IPS-NIHi7 (cell line): ENCODE measurements around the gene MED26.
"Not testable (repeated sequence)": the region's sequence is repeated elsewhere in the genome, so short reads cannot be mapped to it uniquely, and the experiment has no call there.

Source experiments
- DNase-seq: peaks from one replicate; pipeline ENCODE4 v3.0.0; 2012; ENCODE audit warnings: mixed read lengths; ENCODE audit errors: extremely low spot score

MED26 gene

GRCh38 chr19:16651421-16652188 lies 23.6 kb upstream of the MED26 start:
- DNase-seq = not testable (repeated sequence)

GRCh38 chr19:16650821-16651220 lies 22.8 kb upstream of the MED26 start:
- no peak for DNase-seq

GRCh38 chr19:16649734-16650133 lies 21.7 kb upstream of the MED26 start:
- DNase-seq = no peak

- no peak for DNase-seq
Observed at GRCh38 chr19:16645140-16645539, 17.1 kb upstream of the MED26 start.

GRCh38 chr19:16641695-16642094 lies 13.7 kb upstream of the MED26 start:
- no peak for DNase-seq

GRCh38 chr19:16640951-16641350 lies 12.9 kb upstream of the MED26 start:
- DNase-seq = no peak

GRCh38 chr19:16638666-16639065 lies 10.7 kb upstream of the MED26 start:
- DNase-seq = no peak

- no peak for DNase-seq
Observed at GRCh38 chr19:16637535-16637934, 9.5 kb upstream of the MED26 start.

- no peak for DNase-seq
Observed at GRCh38 chr19:16631465-16631864, 3.5 kb upstream of the MED26 start.

- no peak for DNase-seq
Observed at GRCh38 chr19:16628984-16629691, 1.1 kb upstream of the MED26 start.

- DNase-seq = no peak
Observed at GRCh38 chr19:16627928-16628182, 149 bp downstream of the MED26 start.

GRCh38 chr19:16627193-16627927 lies 644 bp downstream of the MED26 start:
- no peak for DNase-seq

- no peak for DNase-seq
Observed at GRCh38 chr19:16626796-16627192, 1.2 kb downstream of the MED26 start.

- no peak for DNase-seq
Observed at GRCh38 chr19:16625163-16625958, 2.6 kb downstream of the MED26 start.

- DNase-seq = no peak
Observed at GRCh38 chr19:16624236-16624635, 3.8 kb downstream of the MED26 start.

- DNase-seq = no peak
Observed at GRCh38 chr19:16623576-16623975, 4.4 kb downstream of the MED26 start.

- no peak for DNase-seq
Observed at GRCh38 chr19:16623066-16623465, 4.9 kb downstream of the MED26 start.

- DNase-seq = no peak
Observed at GRCh38 chr19:16621165-16621800, 6.7 kb downstream of the MED26 start.

GRCh38 chr19:16620584-16620983 lies 7.4 kb downstream of the MED26 start:
- DNase-seq = no peak

- no peak for DNase-seq
Observed at GRCh38 chr19:16620018-16620417, 8.0 kb downstream of the MED26 start.

- no peak for DNase-seq
Observed at GRCh38 chr19:16619457-16619856, 8.5 kb downstream of the MED26 start.

- DNase-seq = no peak
Observed at GRCh38 chr19:16618248-16618647, 9.8 kb downstream of the MED26 start.
